A549 treated with RU486 at 1 μM for 4 hours (cell line): ENCODE measurements around the gene PRIM2. TPM values are rescaled to one million over a fixed set of nuclear protein-coding genes. Genes with fewer than 3 reads are reported as not detected.

Experiments
- total RNA-seq: library from RNA; stranded (reverse); fragments of 200-300 nt; extraction: Qiagen RNA extraction; gene quantifications from 5 replicates; pipeline ENCODE4 v1.2.3, GENCODE V29; 2022; ENCODE audit warnings: low read depth

The PRIM2 gene, protein sequence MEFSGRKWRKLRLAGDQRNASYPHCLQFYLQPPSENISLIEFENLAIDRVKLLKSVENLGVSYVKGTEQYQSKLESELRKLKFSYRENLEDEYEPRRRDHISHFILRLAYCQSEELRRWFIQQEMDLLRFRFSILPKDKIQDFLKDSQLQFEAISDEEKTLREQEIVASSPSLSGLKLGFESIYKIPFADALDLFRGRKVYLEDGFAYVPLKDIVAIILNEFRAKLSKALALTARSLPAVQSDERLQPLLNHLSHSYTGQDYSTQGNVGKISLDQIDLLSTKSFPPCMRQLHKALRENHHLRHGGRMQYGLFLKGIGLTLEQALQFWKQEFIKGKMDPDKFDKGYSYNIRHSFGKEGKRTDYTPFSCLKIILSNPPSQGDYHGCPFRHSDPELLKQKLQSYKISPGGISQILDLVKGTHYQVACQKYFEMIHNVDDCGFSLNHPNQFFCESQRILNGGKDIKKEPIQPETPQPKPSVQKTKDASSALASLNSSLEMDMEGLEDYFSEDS
- total RNA-seq, result 8.2 to 14.9 TPM (median 12.7 TPM) in 5 replicates

GRCh38 chr6:57317060-57317943, at the start of gene PRIM2:
Gene PRIM2 (plus strand): TSS chr6:57317630. CDS start chr6:57318446, 816 bp downstream.

Other genes with a start within 250 kb of the PRIM2 start
- 3.6 to 10.3 TPM (median 8.7 TPM) in 5 replicates for gene ZNF451, start 227.4 kb upstream of the PRIM2 start, total RNA-seq
- 6.1 to 9.4 TPM (median 8.9 TPM) in 5 replicates for gene BAG2, start 145.3 kb upstream of the PRIM2 start, total RNA-seq
- 4.7 to 8.6 TPM (median 7.8 TPM) in 5 replicates for gene RAB23, start 95.3 kb upstream of the PRIM2 start, total RNA-seq